Daoy (cell line): Measurements from ENCODE around the gene NEDD8. TPM values are rescaled to one million over a fixed set of nuclear protein-coding genes. Genes with fewer than 3 reads are reported as not detected.

ENCODE experiments used
- DNase-seq: peaks from one replicate; pipeline ENCODE4 v3.0.0-alpha.2; 2015; ENCODE audit warnings: low read depth
- total RNA-seq: library from RNA; depleted of rRNA; stranded (reverse); fragments of >200 nt; shearing (Covaris generic); gene quantifications from 2 replicates; pipeline ENCODE4 v1.2.3, GENCODE V29; 2014; rRNA removed

NEDD8 gene
- 308 and 348 TPM in 2 replicates for total RNA-seq

DNA sequence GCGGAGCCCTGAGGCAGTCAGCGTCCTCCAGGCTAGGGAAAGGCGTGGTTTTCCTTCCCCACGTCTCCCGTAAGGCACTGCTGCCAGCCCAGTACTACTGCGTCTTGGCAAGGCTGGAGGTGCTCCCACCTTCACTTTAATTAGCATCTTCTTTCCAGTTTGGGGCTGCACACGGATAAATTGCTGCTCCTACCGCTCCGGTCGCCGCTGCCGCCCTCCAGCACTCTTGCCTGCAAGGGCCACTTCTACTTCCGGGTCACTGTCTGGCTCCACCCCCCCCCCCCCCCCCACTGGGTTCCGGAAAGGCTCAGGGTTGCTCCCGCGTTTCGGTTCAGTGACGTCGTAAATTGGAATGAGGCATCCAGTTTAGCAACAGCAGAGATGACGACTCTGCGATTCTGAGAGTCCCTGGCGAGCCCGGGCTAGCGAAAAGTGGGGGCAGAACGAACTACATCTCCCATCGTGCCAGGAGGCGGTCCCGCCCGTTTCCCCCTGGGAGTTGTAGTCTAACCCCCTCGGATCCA, at the start of gene NEDD8:
Gene NEDD8 (minus strand): TSS at position 247 of the 524 bp plus-strand sequence. CDS start 100 bp downstream, at position 147.
- DNase-seq = peak; percentile 96

DNA sequence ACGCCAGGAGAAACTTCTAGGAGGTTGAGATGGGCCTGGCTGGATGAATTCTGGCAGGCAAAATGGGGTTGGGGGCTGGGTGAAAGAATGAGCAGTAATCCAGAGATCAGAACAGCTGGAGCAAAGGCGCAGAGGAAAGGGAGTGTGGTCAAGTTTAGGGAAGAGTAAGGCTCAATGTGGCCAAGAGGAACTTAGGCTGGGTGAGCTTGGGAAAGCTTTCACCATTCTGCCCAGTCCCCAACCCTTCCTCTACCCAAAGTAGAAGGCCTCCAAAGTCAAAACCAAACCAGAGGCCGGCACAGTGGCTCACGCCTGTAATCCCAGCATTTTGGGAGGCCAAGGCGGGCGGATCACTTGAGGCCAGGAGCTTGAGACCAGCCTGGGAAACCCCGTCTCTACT, 49.5 kb upstream of the NEDD8 start:
- no peak for DNase-seq

DNA sequence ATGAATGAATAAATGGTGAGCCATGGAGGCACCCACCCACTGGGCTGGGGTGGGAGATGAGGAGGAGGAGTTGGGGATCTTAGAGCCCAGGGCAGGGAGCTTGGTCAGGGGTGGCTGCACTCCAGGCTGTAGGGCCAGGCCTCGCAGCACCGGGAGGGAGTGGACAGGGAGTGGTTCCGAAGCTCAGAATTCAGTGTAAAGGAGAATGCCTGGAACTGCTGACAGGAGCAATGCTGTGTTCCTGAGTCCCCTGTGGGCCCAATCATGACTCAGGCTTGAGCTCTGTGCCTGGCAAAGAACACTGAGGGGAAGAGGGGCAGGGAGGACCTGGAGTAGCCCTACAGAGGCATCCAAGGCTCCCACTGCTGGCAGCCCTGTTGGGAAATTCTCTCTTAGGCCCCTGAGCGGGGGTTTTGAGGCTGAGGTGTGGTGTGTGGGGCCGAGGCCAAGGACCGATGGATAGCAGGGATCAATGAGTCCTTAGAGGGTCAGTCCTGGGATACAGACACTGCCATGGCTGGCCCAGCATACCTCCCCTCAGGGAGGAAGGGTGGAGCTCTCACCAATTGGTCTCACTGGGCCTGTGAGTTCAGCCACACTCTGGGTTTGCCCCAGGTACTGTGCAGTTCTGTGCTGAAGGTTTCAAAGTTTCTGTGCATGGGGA, 48.8 kb upstream of the NEDD8 start:
- no peak for DNase-seq

DNA sequence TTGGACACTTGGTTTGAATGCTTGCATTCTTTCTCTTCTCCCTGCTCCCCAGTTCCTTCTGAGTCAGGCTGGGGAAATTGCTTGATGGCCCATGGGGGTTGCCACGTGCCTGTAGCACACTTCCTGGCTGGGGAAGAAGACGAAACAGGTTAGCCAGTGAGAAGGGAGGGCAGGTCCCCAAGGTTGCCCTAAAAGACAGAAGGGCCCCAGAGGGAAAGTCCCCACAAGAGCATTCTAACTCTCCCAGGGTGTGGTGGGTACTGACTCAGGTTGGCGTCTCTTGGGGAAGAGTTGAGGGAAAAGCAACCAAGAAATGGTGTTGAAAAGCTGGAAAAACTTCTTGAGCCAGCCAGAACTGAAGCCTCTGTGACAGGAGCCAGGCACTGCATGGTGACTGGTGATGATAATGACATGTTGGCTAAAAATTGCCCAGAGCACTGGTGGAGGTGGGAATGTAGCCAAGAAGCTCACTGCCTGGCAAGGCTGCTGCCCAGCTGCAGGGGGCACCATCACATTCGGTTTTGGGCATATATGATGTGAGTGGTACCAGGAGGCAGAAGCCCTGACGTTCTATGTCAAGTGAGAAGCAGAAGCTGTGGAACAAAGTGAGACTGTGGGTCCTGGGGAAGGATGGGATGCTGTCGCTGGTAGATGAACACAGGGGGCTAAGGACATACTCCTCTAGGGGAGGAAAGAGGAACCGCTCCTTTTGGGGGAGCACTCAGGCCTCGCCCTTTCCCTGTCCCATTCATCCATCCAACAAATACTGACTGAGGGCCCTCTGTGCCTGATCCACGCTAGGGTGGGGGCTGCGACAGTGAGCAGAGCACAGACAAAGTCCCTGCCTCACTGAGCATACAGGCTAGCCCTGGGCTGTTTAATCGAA, 47.4 kb upstream of the NEDD8 start:
- peak; percentile 46 for DNase-seq

DNA sequence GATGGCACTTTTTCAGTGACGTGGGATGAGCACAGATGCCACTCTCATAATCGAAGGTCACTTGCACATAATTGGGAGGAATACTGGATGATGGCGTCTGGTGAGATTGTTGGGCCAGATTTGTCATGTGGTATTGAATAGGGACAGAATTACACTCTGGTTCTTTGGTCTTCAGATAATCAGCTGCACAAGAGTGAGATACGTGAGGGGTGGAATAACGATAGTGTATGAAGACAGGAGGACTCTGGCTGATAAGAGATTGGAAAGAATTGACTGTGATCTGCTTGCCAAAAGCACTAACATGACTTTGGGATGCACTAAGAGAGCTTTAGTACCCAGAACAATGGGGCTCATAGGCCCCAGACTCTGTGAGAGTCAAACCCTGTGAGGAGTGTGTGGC, 46.3 kb upstream of the NEDD8 start:
- no peak for DNase-seq

DNA sequence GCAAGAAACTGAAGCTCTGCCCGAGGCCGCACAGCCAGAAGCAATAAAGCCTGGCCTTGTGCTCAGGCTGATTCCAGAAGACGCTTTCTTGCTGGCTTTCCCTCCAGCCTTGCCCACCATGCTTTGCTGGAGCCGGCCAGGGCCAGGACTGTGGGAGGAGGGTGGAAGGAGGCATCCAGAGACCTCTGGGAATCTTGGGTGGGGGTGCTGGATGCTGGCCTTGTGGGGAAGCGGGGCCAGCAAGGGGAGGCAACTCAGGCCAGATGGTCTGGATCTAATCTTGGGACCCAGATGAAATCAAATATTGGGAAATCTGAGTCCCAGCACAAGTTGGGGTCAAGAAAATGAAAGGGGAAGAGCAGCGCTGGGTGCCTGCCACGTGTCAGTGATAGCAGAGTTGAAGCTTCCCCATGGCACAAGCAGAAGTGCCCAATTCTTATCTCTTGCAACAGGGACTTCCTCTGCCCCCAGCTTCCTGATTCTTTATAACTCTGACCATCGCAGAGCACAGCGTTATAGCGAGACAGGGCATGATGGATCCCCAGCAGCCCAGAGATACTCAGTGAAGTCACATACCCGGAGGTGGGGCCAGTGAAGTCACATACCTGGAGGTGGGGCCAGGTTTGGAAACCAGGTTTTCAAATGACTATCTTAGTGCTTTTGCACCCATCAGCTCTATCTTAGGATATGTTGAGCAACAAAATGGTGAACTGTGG, 45.6 kb upstream of the NEDD8 start:
- no peak for DNase-seq

DNA sequence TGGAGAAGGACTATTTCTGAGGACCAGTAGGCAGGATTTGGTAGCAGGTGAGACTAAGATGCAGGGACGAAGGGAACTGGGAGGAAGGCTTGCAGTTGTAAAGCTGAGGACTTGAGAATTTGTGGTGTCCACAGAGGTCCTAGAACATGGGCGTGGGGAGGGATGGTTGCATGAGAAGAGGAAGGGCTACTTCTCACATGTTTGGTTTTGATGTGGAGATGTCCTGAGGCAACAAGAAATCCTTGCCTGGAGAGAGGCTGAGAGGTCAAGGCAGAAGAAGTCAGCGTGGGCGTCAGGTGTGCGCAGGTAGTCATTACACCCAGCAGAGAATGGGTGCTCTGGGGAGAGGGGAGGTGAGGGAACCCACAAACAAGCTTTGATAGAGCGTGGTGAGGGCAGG, 44.9 kb upstream of the NEDD8 start:
- no peak for DNase-seq

DNA sequence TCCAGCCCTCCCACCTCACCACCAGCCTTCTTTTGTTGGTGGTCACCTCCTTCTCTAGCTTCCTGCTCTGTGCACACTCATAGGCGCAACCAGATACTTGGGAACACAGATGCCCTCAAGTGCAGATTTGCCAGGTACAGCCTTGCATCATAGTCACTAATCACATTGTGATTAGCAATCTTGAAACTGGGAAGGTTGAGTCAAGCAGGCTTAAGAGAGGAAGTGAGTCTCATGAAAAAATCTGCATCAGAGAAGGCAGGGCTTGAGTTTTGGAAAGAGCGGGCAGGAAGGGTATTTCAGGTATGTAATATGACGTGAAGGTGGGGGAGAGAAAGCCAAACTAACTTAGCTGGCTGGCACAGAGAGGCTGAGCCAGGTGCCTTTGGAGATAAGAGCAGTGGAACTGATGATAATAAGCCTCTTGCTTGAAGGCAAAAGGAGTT, 42.0 kb upstream of the NEDD8 start:
- no peak for DNase-seq

DNA sequence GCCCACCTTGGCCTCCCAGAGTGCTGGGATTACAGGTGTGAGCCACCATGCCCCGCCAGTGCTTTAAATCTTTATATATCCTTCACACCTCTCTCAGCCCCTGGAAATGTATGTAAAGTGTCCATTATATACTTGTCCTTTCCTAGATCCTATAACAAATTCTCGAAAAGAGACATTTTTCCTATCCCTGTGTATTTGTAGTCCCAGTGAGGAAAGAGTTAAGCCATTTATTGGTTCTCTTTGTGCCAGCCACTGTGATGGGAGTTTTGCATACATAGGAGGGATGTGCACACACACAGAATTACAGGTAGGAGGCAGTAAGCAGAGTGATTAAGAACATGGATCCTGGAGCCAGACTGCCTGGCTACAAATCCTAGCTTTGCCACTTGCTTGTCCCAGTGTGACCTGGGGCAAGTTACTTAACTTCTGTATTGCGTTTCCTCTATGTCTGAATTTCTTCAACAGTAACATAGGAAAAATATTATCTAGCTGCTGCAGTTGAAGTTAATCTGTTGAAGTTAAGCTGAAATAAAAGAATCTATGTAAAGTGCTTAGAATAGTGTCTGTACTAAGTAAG, 41.3 kb upstream of the NEDD8 start:
- DNase-seq = no peak

DNA sequence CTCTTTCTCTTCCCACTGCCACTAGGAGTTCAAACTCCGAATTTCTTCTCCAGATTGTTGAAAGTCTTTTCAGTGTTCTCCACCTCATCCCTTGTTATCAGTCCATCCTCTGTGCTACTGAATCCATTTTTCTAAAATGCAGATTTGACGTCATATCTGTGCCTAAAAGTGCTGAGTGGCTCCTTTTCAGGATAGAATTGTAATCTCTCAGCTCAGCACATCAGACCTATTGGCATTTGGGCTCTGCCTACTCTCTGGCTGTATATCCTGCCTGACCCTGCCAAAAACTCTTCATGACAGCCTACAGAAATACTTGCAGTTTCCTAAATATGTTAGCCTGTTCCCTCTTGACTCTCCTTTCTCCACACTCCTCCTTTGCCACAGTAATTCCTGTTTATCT, 40.3 kb upstream of the NEDD8 start:
- DNase-seq = no peak

DNA sequence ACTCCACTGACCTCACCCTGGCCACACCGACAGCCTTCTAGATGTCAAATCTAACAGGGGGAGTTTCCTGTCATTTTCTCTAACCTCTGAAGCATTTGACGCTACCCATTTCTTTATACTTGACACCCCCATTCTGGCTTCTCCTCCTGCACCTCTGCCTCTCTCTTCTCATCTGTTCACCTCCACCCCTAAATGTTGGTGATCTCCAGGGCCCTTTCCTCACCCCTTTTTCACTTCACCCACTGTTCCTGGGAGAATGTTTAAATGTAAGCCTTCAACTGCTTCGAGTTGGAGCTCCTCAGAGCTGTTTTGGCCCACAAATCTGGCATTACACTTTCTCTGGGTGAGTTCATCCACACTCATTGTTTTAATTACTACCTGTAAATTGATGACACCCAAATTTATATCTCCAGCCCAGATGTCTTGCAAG, 39.7 kb upstream of the NEDD8 start:
- DNase-seq = no peak

DNA sequence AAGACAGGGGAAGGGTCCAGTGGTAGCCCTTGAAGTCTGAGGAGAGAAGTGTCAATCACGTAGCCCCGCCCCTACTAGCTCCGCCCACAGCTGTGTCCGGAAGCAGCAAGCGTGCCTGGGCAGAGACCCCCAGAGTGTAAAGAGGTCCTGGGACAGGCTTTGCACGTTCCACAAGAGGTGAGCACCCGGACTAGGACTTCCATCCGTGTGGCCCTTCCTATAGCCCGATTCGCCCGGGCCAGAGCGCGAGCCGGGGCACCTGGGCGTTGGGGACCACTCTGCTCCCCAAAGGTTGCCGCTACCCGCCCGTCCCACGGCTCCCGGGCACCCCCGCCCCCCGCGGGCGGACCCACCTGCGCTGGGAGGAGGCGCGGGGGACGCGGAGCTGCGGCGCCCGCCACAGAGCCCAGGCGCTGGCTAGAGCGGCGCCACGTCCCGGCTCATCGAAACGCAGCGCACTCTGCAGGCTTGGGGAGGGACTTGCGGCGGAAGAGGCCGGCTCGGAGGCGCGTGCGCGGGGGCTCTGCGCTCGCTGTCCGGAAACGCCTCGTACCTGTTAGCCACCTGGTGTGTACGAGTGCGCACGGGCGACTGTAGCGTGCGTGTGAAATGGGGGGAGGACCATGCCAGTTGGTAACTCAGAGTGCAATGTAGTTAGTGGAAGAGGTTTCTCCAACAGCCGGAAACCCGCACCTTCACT, 39.1 kb upstream of the NEDD8 start, which contains the start of gene RABGGTA:
Gene RABGGTA (minus strand): TSS at position 464 of the 700 bp plus-strand sequence. CDS start 482 bp downstream, outside the sequence.
- peak; percentile 95 for DNase-seq

DNA sequence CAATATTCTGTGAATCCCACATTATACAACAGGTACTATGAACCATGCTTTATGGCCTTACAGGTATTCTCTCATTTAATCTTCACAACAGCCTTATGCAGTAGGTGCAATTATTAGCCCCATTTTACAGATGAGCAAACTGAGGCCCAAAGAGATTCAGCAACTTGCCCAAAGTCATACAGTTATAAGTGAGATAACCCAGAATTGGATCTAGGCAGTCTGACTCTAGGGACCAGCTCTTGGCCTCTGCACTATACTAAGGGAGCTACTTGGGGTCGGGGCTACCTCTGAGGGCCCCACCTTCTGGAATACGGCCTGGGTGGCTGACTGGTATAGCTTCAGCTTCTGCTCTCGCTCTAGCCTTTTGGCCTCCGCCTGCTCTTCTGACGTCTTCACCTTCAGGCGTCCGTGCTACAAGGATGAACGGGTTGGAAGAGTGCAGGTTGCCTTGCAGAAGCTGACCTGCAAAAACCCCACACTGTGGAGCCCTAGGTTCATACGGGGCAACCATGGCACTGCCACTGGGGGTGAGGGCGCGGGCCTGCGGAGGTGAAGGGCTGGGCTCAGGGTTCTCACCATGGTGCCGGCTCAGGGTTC, 38.5 kb upstream of the NEDD8 start:
- DNase-seq = no peak

DNA sequence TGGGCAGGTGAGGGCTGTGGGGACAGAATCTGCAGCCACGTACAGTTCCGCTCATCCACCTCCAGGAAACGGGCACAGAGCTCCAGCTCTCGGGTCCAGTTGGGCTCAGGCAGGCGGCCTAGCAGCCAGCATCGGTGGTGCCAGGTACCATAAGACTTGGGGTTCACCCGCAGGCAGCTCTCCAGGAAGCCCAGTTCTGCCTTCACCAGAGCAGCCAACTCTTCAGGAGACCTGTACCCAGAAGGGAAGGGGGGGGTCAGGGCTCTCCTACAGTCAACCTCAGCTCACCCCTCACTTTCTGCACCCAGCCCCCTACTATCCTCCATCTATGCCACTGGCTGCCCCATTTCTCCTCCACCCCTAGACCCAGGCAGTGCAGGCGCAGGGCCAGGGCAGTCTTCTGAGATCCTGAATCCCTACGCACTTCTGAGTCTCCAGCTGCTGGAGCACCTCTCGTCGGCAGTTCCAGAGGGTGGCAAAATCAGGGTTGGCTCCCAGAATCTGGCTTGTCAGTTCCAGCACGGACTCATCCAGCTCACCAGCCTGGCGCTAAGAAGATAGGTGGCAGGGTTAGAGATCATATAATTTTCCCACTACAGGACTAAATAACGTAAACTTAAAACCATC, 37.9 kb upstream of the NEDD8 start:
- no peak for DNase-seq

DNA sequence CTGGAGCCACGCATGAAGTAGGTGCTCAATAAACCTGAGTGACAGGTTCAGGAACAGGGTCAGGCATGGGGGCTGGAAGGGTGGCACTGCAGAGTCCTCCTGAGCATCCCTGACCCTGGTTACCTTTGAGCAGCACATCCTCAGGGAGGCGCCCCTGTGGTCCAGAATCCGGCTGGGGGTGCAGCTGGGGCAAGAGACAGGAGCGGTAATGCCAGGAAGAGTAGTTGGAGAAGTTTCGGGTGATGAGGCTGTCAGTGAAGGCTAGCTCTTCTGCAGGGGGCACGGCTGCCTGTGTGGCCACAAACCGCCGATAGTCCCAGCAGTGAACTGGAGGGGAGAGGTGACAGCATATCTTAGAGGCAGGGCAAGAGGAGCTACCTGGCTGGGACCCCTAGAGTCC, 37.2 kb upstream of the NEDD8 start:
- DNase-seq = no peak

DNA sequence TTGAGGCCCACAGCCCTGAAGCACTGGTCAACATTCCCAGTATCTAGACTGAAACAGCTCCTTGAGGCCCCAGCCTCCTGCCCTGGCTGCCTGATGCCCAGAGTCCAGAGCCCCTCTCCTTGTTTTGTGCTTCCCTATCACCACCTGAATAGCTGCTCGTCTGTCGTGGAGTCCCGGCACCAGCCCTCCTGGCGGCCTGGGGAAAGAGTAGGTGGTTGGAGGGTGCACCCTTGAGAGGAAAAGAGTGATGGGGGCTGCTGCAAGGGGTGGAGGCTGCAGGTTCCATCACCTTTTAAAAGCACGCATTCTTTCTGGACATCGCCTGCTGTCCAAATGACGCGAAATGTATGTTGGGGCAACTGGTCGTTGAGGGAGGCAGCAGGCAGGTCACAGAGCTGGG, 36.1 kb upstream of the NEDD8 start:
- DNase-seq = no peak

DNA sequence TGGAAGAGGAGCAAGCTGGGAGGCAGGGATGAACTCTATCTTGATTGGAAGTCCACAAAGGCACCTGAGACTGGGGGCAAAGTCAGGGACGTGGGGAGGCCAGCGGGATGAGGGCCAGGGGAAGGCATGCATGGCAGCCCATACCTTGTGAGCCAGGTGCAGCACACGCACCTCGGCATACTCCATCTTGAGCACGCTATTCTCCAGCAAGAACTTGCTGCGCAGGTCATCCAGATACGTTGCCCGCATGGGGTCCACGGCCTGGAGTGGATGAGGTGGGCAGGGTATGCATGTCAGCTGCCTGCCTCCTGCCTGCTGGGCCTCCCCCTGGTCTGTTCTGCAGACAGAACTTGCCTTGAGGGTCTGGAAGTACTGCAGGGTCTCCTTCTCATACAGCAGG, 35.3 kb upstream of the NEDD8 start:
- no peak for DNase-seq

DNA sequence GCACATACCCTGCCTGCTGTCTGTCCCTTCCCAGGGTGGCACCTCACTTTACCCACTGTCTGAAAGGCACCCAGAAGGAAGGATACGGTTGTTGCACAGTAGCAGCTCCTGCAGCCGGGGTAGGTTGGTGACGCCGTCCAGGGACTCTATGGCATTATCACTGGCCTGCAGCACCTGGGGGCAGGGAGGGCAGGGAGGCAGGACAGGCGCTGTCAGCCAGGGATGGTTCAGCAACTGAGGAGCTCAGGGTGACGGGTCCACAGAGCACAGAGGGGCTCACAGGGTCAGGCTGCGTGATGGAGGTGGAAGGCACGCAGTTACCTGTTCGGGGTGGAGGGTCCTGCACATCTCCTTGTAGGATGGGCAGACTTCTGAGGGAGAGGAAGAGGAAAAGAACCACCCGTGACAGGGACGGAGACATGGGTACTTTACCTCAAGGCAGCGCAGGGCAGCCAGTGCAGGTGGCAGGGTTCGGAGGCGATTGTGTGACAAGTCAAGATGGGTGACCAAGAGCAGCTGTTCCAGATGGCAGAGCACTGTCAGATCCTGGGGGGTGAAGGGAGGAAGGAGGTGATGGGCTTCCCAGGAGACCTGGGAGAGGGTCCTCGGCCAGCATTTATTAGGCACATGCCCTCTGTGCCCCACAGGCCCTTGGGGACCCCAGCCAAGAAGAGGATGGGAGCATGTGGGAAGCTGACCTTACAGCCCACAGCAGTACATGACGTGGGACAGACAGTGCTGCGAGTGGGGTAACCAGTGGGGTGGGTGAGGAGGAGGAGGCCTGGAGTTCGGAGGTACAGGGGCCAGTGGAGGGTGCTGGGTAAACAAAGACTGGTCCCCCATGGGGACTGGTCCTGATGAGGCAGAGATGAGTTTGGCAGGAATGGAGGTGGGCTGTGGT, 34.4 kb upstream of the NEDD8 start:
- DNase-seq = no peak

DNA sequence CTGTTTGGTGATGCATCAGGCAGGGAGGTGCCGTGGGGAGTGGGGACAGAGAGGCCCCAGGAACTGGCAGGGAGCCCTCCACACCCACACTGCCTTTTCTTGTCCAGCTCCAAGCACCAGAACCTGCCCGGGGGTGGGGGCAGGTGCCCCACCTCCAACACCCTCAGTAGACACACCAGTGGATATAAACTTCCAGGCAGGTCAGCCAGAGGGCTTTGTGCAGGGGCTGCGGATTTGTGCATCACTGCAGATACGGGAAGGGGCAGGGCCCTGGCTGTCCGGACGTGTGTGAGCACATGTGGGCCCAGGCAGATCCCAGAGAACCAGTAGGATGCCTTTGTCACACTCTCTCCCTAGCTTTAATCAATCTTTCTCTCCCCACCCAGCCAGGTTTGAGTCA, 32.1 kb upstream of the NEDD8 start:
- no peak for DNase-seq
